Mesenchymal stem cell (in vitro differentiated cells and primary cell): ENCODE data around the gene CHURC1.
"Not testable (repeated sequence)": the region's sequence is repeated elsewhere in the genome, so short reads cannot be mapped to it uniquely, and the experiment has no call there.

Experiments
- DNase-seq: peaks from one replicate; pipeline ENCODE4 v3.0.0-alpha.2; 2013
- H2AFZ ChIP-seq: one replicate; pipeline ENCODE4 v1.6.1; 2013; ENCODE audit warnings: low read depth, mild to moderate bottlenecking, control low read depth, inconsistent platforms, low read length, moderate library complexity
- H2AK5ac ChIP-seq: 2 replicates; pipeline ENCODE4 v1.6.1; 2013; ENCODE audit warnings: low read length, moderate library complexity, mild to moderate bottlenecking, inconsistent platforms; ENCODE audit not compliant: severe bottlenecking
- H2BK120ac ChIP-seq: one replicate; pipeline ENCODE4 v1.6.1; 2013; ENCODE audit warnings: low read depth, mild to moderate bottlenecking, inconsistent platforms, low read length, moderate library complexity
- H2BK12ac ChIP-seq, 2 experiments: one replicate each; pipeline ENCODE4 v1.6.1; 2013; ENCODE audit warnings: inconsistent platforms in 2 of 2, low read length in 2 of 2, mild to moderate bottlenecking in 2 of 2, moderate library complexity in 2 of 2, control low read depth in 1 of 2
- H2BK15ac ChIP-seq: one replicate; pipeline ENCODE4 v1.6.1; 2013; ENCODE audit warnings: mild to moderate bottlenecking, low read depth, inconsistent platforms; ENCODE audit not compliant: poor library complexity, severe bottlenecking
- H2BK5ac ChIP-seq: 2 replicates; pipeline ENCODE4 v1.6.1; 2013; ENCODE audit warnings: low read depth, mild to moderate bottlenecking, low read length, control low read depth, inconsistent platforms; ENCODE audit not compliant: poor library complexity, severe bottlenecking
- H3K14ac ChIP-seq, 2 experiments: one replicate each; pipeline ENCODE4 v1.6.1; 2013; ENCODE audit warnings: inconsistent platforms in 2 of 2, low read length in 2 of 2, control low read depth in 1 of 2, mild to moderate bottlenecking in 1 of 2, moderate library complexity in 1 of 2
- H3K18ac ChIP-seq, 2 experiments: one replicate each; pipeline ENCODE4 v1.6.1; 2013; ENCODE audit warnings: inconsistent platforms in 2 of 2, low read length in 2 of 2, control low read depth in 1 of 2, low read depth in 1 of 2, mild to moderate bottlenecking in 1 of 2
- H3K23ac ChIP-seq, 2 experiments: one replicate each; pipeline ENCODE4 v1.6.1; 2013; ENCODE audit warnings: inconsistent platforms in 2 of 2, low read length in 2 of 2, mild to moderate bottlenecking in 2 of 2, moderate library complexity in 2 of 2, control low read depth in 1 of 2
- H3K27ac ChIP-seq: 2 replicates; pipeline ENCODE4 v1.5.1; 2013; ENCODE audit warnings: mild to moderate bottlenecking, moderate library complexity, low read length, control low read depth, inconsistent platforms; ENCODE audit not compliant: poor library complexity, severe bottlenecking
- H3K27me3 ChIP-seq, 2 experiments: 2 replicates each; pipeline versions ENCODE4 v1.6.1 to v1.7.0; 2013; ENCODE audit warnings: low read length in 2 of 2, mild to moderate bottlenecking in 2 of 2, moderate library complexity in 2 of 2, control low read depth in 1 of 2, inconsistent platforms in 1 of 2; ENCODE audit not compliant: control insufficient read depth in 1 of 2, insufficient read depth in 1 of 2
- H3K36me3 ChIP-seq, 2 experiments: 2 replicates each; pipeline versions ENCODE4 v1.6.1 to v1.7.0; 2013; ENCODE audit warnings: low read length in 2 of 2, control low read depth in 1 of 2, inconsistent platforms in 1 of 2, low read depth in 1 of 2, mild to moderate bottlenecking in 1 of 2; ENCODE audit not compliant: insufficient read depth in 2 of 2, control insufficient read depth in 1 of 2
- H3K4ac ChIP-seq, 2 experiments: one replicate each; pipeline ENCODE4 v1.6.1; 2013; ENCODE audit warnings: inconsistent platforms in 2 of 2, low read length in 2 of 2, mild to moderate bottlenecking in 2 of 2, moderate library complexity in 2 of 2, control low read depth in 1 of 2, low read depth in 1 of 2
- H3K4me1 ChIP-seq: 2 replicates; pipeline ENCODE4 v1.6.1; 2013; ENCODE audit warnings: low read depth, low read length, control low read depth; ENCODE audit not compliant: control insufficient read depth, insufficient read depth
- H3K4me2 ChIP-seq: 2 replicates; pipeline ENCODE4 v1.6.1; 2013; ENCODE audit warnings: low read length, mild to moderate bottlenecking, inconsistent platforms; ENCODE audit not compliant: poor library complexity, severe bottlenecking
- H3K4me3 ChIP-seq, 2 experiments: 2 replicates each; pipeline versions ENCODE4 v1.5.1 to v1.7.0; 2013; ENCODE audit warnings: low read length in 2 of 2, mild to moderate bottlenecking in 2 of 2, control low read depth in 1 of 2, low read depth in 1 of 2; ENCODE audit not compliant: insufficient read depth in 1 of 2
- H3K79me1 ChIP-seq: replicated peaks from 2 replicates; pipeline ENCODE4 v1.6.1; 2013; ENCODE audit warnings: mild to moderate bottlenecking, control low read depth, low read length, inconsistent platforms; ENCODE audit not compliant: poor library complexity, severe bottlenecking
- H3K9ac ChIP-seq: 2 replicates; pipeline ENCODE4 v1.7.0; 2013; ENCODE audit warnings: mild to moderate bottlenecking, low read length, moderate library complexity
- H3K9me3 ChIP-seq: 2 replicates; pipeline ENCODE4 v1.7.0; 2013; ENCODE audit warnings: mild to moderate bottlenecking, low read length; ENCODE audit not compliant: control insufficient read depth
- H4K8ac ChIP-seq: one replicate; pipeline ENCODE4 v1.6.1; 2013; ENCODE audit warnings: inconsistent platforms, mild to moderate bottlenecking, low read length, moderate library complexity
- H4K91ac ChIP-seq: one replicate; pipeline ENCODE4 v1.6.1; 2013; ENCODE audit warnings: mild to moderate bottlenecking, low read length, inconsistent platforms
- WGBS: methylation state at CpG from one replicate; pipeline ENCODE4 v1.1.7; 2013; ENCODE audit warnings: mixed read lengths; 5-methylcytosine and 5-hydroxymethylcytosine counted together

The CHURC1 gene

GRCh38 chr14:64910847-64911495 is 3.3 kb upstream of the CHURC1 start:
- Histone ChIP-seq H3K18ac (no peak overlapping the region), H2BK12ac (no peak overlapping the region), H3K27me3 (peaks cover 9 to 30% of the 10 kb centered on the region in 2 experiments), H3K4me1 (peaks cover 2% of the 10 kb centered on the region), H3K79me1 (no peaks in the 10 kb centered on the region), H3K4me3 (no peak overlapping the region), H3K36me3 (no peaks in the 10 kb centered on the region), H3K4me2 (no peak overlapping the region), H2AFZ (no peak overlapping the region), H4K91ac (no peak overlapping the region), H2AK5ac (no peak overlapping the region), H3K4ac (no peak overlapping the region), H3K14ac (no peak overlapping the region), H4K8ac (no peak overlapping the region), H3K9me3 (no peaks in the 10 kb centered on the region), H2BK15ac (no peak overlapping the region), H3K9ac (no peak overlapping the region), H2BK5ac (no peak overlapping the region), H3K23ac (no peak overlapping the region), H2BK120ac (no peak overlapping the region), H3K27ac (no peak overlapping the region)
- DNase-seq, result peak; percentile 63
- WGBS, result 6% methylated on average over 2 of the region's 3 CpGs

GRCh38 chr14:64912261-64912660 is 2.0 kb upstream of the CHURC1 start:
- H2BK5ac ChIP-seq, result no peak overlapping the region
- H2BK120ac ChIP-seq, result no peak overlapping the region
- no peak overlapping the region for H2BK15ac ChIP-seq
- H3K27me3 ChIP-seq, result peaks cover 9 to 18% of the 10 kb centered on the region in 2 experiments
- H3K36me3 ChIP-seq, result no peaks in the 10 kb centered on the region
- H3K14ac ChIP-seq, result no peak overlapping the region
- no CpG with 5 or more reads among the region's 1 CpG for WGBS
- DNase-seq, result peak; percentile 8
- no peak overlapping the region for H4K8ac ChIP-seq
- H3K9ac ChIP-seq, result no peak overlapping the region
- H3K4me3 ChIP-seq, result no peak overlapping the region
- no peak overlapping the region for H3K4me2 ChIP-seq
- H3K18ac ChIP-seq, result no peak overlapping the region
- no peaks in the 10 kb centered on the region for H3K9me3 ChIP-seq
- H3K79me1 ChIP-seq, result peaks cover 2% of the 10 kb centered on the region
- no peak overlapping the region for H2AFZ ChIP-seq
- H3K4ac ChIP-seq, result no peak overlapping the region
- no peak overlapping the region for H3K23ac ChIP-seq
- no peak overlapping the region for H4K91ac ChIP-seq
- H3K4me1 ChIP-seq, result peaks cover 2% of the 10 kb centered on the region
- H2AK5ac ChIP-seq, result no peak overlapping the region
- no peak overlapping the region for H2BK12ac ChIP-seq
- H3K27ac ChIP-seq, result no peak overlapping the region

- Histone ChIP-seq H3K9ac (peak overlapping the region; percentile 97), H3K27me3 (peaks cover 9 to 16% of the 10 kb centered on the region in 2 experiments), H3K4me2 (peak overlapping the region; percentile 34), H3K4me3 (peak overlapping the region in 1 of 2 experiments; percentile 88)
- not testable (repeated sequence) for H2BK15ac ChIP-seq, H3K23ac ChIP-seq, H3K36me3 ChIP-seq, H3K18ac ChIP-seq, H2BK5ac ChIP-seq, H3K79me1 ChIP-seq, H3K14ac ChIP-seq, DNase-seq, H4K8ac ChIP-seq, H3K9me3 ChIP-seq, H2BK120ac ChIP-seq, H3K4me1 ChIP-seq, H3K4ac ChIP-seq, H4K91ac ChIP-seq, H2AK5ac ChIP-seq, H3K27ac ChIP-seq, H2AFZ ChIP-seq, H2BK12ac ChIP-seq
- 88% methylated on average over 1 of the region's 5 CpGs for WGBS
Observed at GRCh38 chr14:64913477-64913876, 778 bp upstream of the CHURC1 start.

- WGBS, result 71% methylated on average over 3 of the region's 4 CpGs
- Histone ChIP-seq H3K23ac (no peak overlapping the region), H3K4me3 (peak overlapping the region; percentile 88 to 89), H2BK120ac (no peak overlapping the region), H3K14ac (no peak overlapping the region), H2BK5ac (no peak overlapping the region), H3K9ac (peak overlapping the region; percentile 97), H3K27me3 (peaks cover 0 to 4% of the 10 kb centered on the region in 2 experiments), H4K8ac (peak overlapping the region; percentile 66), H2BK12ac (no peak overlapping the region), H3K79me1 (peaks cover 2% of the 10 kb centered on the region), H3K4me1 (peaks cover 6% of the 10 kb centered on the region), H3K9me3 (no peaks in the 10 kb centered on the region), H2AK5ac (no peak overlapping the region), H3K4me2 (peak overlapping the region; percentile 65), H3K27ac (no peak overlapping the region), H4K91ac (no peak overlapping the region), H2AFZ (no peak overlapping the region), H3K4ac (no peak overlapping the region), H3K18ac (no peak overlapping the region), H2BK15ac (no peak overlapping the region), H3K36me3 (no peaks in the 10 kb centered on the region)
- DNase-seq, result no peak
Observed at GRCh38 chr14:64915029-64915424, 772 bp downstream of the CHURC1 start.
